Skeletal muscle cell (primary cell): ENCODE results near the gene HACD2.

Experiments
- DNase-seq: peaks from one replicate; pipeline ENCODE4 v3.0.0-alpha.2; 2010; ENCODE audit warnings: low read depth
- H3K4me3 ChIP-seq: 2 replicates; pipeline ENCODE4 v1.5.1; 2011; ENCODE audit warnings: low read depth, mild to moderate bottlenecking, control low read depth, low read length, moderate library complexity

Gene HACD2

GRCh38 chr3:123583561-123583960, 1.3 kb downstream of the HACD2 start:
- no peak overlapping the region for H3K4me3 ChIP-seq
- DNase-seq: no peak

GRCh38 chr3:123582315-123582714, 2.5 kb downstream of the HACD2 start:
- H3K4me3 ChIP-seq: no peak overlapping the region

GRCh38 chr3:123576122-123576521, 8.7 kb downstream of the HACD2 start:
- no peak for DNase-seq
- no peak overlapping the region for H3K4me3 ChIP-seq

More at GRCh38 chr3:123582315-123582714, 2.5 kb downstream of the HACD2 start:
- DNase-seq: no peak

- H3K4me3 ChIP-seq: no peak overlapping the region
- no peak for DNase-seq
Observed at GRCh38 chr3:123571973-123572365, 12.9 kb downstream of the HACD2 start.

GRCh38 chr3:123571264-123571972, 13.4 kb downstream of the HACD2 start:
- DNase-seq: no peak
- no peak overlapping the region for H3K4me3 ChIP-seq

GRCh38 chr3:123568875-123569274, 16.0 kb downstream of the HACD2 start:
- no peak for DNase-seq
- H3K4me3 ChIP-seq: no peak overlapping the region

GRCh38 chr3:123568034-123568433, 16.8 kb downstream of the HACD2 start:
- no peak for DNase-seq
- H3K4me3 ChIP-seq: no peak overlapping the region

- DNase-seq: no peak
- H3K4me3 ChIP-seq: no peak overlapping the region
Observed at GRCh38 chr3:123564056-123564455, 20.8 kb downstream of the HACD2 start.

- H3K4me3 ChIP-seq: no peak overlapping the region
- DNase-seq: no peak
Observed at GRCh38 chr3:123562547-123562946, 22.3 kb downstream of the HACD2 start.

- DNase-seq: no peak
Observed at GRCh38 chr3:123561188-123561587, 23.7 kb downstream of the HACD2 start.

GRCh38 chr3:123559040-123559861, 25.6 kb downstream of the HACD2 start:
- DNase-seq: peak; percentile 12
- H3K4me3 ChIP-seq: no peak overlapping the region

More at GRCh38 chr3:123561188-123561587, 23.7 kb downstream of the HACD2 start:
- H3K4me3 ChIP-seq: no peak overlapping the region

- DNase-seq: no peak
- H3K4me3 ChIP-seq: no peak overlapping the region
Observed at GRCh38 chr3:123553536-123553935, 31.3 kb downstream of the HACD2 start.

GRCh38 chr3:123552768-123553167, 32.1 kb downstream of the HACD2 start:
- DNase-seq: no peak
- H3K4me3 ChIP-seq: no peak overlapping the region

GRCh38 chr3:123552095-123552714, 32.6 kb downstream of the HACD2 start:
- no peak for DNase-seq
- no peak overlapping the region for H3K4me3 ChIP-seq

- no peak overlapping the region for H3K4me3 ChIP-seq
- DNase-seq: peak; percentile 8
Observed at GRCh38 chr3:123547881-123548519, 36.9 kb downstream of the HACD2 start.

GRCh38 chr3:123546133-123546755, 38.6 kb downstream of the HACD2 start:
- no peak overlapping the region for H3K4me3 ChIP-seq
- peak; percentile 58 for DNase-seq

- no peak for DNase-seq
- H3K4me3 ChIP-seq: no peak overlapping the region
Observed at GRCh38 chr3:123543950-123544349, 40.9 kb downstream of the HACD2 start.

- no peak for DNase-seq
- no peak overlapping the region for H3K4me3 ChIP-seq
Observed at GRCh38 chr3:123540285-123540684, 44.6 kb downstream of the HACD2 start.

- no peak for DNase-seq
- no peak overlapping the region for H3K4me3 ChIP-seq
Observed at GRCh38 chr3:123536153-123536895, 48.5 kb downstream of the HACD2 start.
